Measurements from ENCODE around the gene KLHL20.

The KLHL20 gene

DNA sequence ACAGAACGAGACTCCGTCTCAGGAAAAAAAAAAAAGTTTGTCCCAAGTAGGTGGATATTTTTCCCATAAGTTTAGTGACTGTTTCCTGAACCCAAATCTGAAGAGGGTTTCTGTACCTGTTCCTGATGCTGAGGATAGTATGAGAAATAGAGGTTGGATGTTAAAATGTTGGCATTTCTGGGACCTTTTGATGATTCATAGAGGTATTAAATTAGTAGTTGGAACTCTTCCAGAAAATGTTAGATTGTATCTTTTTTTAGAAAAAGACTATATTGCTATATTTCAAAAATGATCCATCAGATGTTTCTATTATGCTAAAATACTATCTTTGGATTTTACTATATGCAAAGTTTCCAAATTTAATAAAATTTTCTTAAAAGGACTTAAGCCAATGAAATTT, 112.8 kb downstream of the KLHL20 start:
- Histone ChIP-seq H3K9ac (ENCODE audit: low read depth, low read length) (no peak overlapping the region), H3K4me1 (ENCODE audit: insufficient read depth, low read length) (no peaks in the 10 kb centered on the region), H3K9me3 (ENCODE audit: control insufficient read depth, insufficient read depth, low read length) (no peaks in the 10 kb centered on the region), H3K36me3 (ENCODE audit: insufficient read depth, low read length) (peaks cover 5% of the 10 kb centered on the region; the same call in 1 of the 2 replicates)

DNA sequence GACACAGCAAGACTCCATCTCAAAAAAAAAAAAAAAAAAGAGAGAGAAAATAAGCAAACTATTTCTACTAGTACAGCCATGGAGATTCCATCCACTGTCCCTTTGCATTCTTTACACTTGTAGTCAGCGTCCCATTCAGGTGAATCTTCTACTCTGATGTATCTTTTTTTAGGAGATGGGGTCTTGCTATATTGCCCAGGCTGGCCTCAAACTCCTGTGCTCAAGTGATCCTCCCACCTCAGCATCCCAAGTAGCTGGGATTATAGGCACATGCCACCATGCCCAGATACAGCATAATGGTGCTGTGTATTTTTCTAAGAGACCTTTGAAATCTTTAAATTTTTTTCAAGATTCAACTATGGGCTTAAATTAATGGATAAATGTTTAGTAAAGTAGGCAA, 118.0 kb downstream of the KLHL20 start:
- H3K36me3 ChIP-seq (ENCODE audit: insufficient read depth, low read length) = peaks cover 8% of the 10 kb centered on the region
- H3K4me1 ChIP-seq (ENCODE audit: insufficient read depth, low read length) = no peaks in the 10 kb centered on the region
- H3K9me3 ChIP-seq (ENCODE audit: control insufficient read depth, insufficient read depth, low read length) = no peaks in the 10 kb centered on the region
- no peak overlapping the region for H3K9ac ChIP-seq (ENCODE audit: low read depth, low read length)

All from ES-I3 (cell line).